PC-3 (cell line): ENCODE results near the gene CILP.
"Not testable (repeated sequence)": the region's sequence is repeated elsewhere in the genome, so short reads cannot be mapped to it uniquely, and the experiment has no call there.

Experiments
- EZH2 ChIP-seq: fragments of 300-600 bp; sonication (generic); IDR thresholded peaks from one replicate; pipeline ENCODE4 v1.6.1; 2017; ENCODE audit warnings: antibody characterized with exemption, mild to moderate bottlenecking, low read length; ENCODE audit not compliant: unreplicated experiment
- TF ChIP-seq, protein P1 (sequence below): fragments of 300-600 bp; sonication (generic); conservative IDR thresholded peaks from 2 replicates; pipeline ENCODE4 v1.5.1; 2017; ENCODE audit warnings: antibody characterized with exemption, low read depth, mild to moderate bottlenecking, low read length

DNA sequence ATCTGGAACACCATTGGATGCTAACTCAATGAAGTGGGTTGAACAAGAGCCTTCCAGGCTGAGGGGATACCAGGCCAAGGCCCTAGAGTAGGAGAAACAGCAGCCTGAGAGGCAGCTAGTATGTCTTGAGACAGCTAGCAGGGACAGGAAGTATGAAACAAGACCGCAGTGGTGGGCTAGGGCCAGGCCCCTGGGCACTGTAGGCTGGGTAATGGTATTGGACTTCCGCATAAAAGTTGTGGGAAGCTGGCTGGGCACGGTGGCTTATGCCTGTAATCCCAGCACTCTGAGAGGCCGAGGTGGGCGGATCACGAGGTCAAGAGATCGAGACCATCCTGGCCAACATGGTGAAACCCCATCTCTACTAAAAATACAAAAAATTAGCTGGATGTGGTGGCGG, 25.2 kb upstream of the CILP start:
- TF ChIP-seq, protein P1, sequence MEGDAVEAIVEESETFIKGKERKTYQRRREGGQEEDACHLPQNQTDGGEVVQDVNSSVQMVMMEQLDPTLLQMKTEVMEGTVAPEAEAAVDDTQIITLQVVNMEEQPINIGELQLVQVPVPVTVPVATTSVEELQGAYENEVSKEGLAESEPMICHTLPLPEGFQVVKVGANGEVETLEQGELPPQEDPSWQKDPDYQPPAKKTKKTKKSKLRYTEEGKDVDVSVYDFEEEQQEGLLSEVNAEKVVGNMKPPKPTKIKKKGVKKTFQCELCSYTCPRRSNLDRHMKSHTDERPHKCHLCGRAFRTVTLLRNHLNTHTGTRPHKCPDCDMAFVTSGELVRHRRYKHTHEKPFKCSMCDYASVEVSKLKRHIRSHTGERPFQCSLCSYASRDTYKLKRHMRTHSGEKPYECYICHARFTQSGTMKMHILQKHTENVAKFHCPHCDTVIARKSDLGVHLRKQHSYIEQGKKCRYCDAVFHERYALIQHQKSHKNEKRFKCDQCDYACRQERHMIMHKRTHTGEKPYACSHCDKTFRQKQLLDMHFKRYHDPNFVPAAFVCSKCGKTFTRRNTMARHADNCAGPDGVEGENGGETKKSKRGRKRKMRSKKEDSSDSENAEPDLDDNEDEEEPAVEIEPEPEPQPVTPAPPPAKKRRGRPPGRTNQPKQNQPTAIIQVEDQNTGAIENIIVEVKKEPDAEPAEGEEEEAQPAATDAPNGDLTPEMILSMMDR = not testable (repeated sequence)
- not testable (repeated sequence) for TF ChIP-seq EZH2
